Stimulated activated CD8-positive, alpha-beta memory T cell treated with anti-CD3 and anti-CD28 coated beads, Interleukin-2, amount 100 ng/mL, for 48 hours (primary cell): ENCODE data around the gene BNC2.

Experiments used
- DNase-seq, 2 donors: peaks; one replicate each; pipeline ENCODE4 v3.0.0-alpha.2; 2020; ENCODE audit warnings: low read depth in 2 of 2

The BNC2 gene

DNA sequence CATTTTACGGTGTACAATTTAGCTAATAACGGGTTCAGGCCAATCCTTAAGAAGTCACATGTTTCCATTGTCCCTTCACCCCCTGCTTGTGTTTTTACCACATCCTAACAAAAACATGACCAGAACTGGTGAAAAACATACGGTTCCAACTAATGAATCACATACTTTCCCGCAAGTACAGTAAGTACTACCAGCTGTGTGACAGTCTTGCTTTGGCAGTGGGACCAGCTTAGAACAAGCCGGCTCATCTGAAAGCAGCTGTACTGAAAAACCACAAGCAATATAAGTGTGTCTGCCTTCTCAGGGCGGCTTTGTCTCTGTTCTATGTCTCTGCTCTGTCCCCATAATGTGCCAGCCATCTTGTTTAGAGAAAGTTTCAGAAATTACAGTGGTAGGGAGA, 242.5 kb downstream of the BNC2 start:
- DNase-seq = no peak

DNA sequence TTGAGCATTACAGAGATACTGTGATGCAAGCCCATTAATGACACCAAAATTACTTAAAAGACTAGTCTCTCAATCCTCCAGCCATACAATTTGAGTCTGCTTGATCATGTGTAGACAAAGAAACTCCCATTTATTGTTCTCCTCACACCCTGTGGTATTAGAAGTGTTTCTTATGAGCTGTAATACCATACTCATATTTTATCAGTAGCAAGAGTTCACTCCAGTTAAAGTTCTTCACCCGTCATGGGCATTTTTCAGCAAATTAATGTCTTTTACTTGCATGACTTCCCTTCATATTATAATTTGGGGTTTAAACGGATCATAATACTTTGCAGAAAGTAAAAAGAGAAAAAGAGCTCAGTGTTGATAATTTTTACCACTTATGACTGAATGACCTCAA, 242.9 kb downstream of the BNC2 start:
- DNase-seq = no peak

DNA sequence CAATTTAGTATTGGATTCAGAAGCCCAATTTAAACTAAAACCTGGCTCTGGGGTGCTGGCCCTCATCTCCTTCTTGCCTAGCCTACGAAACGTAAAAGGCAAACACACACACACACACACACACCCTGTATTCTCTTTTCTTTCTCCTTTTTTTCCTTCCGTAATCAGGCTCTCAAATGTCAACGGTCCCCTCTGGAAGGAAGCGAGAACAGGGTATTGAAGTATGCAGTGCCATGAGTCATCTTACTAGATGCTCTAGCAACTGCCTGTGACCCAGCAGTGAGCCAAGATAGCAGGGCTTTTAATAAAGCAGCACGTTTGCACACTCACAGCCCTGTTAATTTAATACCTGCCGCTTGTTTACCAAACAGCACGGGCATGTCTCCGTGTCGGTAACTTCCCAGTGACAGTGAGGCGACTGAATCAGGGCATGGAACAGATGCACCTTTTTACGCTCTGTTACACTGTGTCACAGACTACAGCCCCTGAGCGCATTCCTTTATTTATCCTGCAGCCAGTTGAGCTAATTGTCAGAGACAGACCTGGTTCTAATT, 243.8 kb downstream of the BNC2 start:
- no peak for DNase-seq

DNA sequence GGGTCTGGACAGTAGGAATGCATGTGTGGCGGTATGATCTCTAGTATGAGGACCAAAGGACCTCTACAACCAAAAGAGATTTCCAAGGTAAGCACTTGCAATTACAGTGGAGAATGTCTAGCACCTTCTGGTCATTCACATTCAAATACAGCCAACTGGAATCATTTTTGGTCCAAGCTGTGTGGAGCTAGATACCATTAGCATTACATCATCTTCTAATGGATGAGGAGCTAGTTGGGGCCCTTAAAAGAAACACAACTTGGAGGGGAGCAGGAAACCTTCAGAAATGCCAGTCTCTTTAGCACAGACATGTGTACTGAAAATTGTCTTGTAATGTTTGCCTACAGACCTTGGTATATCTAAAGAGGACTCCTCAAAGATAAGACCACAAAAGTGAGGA, 244.7 kb downstream of the BNC2 start:
- DNase-seq = no peak

DNA sequence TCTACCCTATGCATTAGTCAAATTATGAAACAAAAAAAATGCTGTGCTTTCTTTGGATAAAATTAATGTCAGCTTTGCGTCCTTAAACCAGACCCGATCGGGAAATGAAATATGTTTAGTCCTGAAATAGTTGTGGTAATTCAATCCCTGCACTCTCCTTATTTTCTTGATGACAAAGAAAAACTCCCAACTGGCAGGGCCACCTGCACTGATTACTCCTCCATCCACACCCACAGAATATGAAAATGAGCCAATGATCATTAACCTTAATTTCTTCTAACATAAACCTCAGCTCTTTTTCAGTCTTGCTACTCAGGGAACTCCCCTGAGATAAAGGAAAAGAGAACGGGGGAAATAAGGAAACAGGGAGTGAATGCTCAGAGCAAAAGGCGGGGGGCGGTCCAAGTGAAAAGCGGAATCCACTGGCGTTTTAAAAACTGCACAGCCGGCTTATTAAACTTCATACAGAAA, 245.3 kb downstream of the BNC2 start:
- no peak for DNase-seq

DNA sequence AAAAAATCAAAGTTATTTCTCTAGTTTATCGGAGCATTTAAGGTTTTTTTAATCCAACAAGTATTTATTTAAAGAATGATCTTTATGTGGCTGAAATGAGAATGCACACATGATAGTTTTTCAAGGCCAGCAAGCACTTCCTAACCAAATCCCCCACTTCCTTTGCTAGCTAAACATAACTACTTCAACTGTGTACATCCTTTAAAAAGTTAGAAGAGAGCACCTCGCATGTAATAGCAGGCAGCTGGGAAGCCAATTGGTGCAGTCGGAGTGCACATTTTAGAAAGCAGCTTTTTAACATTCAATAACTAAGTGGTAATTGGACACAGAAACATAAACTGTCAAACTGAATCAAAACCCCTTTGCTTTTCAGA, 245.7 kb downstream of the BNC2 start:
- no peak for DNase-seq

DNA sequence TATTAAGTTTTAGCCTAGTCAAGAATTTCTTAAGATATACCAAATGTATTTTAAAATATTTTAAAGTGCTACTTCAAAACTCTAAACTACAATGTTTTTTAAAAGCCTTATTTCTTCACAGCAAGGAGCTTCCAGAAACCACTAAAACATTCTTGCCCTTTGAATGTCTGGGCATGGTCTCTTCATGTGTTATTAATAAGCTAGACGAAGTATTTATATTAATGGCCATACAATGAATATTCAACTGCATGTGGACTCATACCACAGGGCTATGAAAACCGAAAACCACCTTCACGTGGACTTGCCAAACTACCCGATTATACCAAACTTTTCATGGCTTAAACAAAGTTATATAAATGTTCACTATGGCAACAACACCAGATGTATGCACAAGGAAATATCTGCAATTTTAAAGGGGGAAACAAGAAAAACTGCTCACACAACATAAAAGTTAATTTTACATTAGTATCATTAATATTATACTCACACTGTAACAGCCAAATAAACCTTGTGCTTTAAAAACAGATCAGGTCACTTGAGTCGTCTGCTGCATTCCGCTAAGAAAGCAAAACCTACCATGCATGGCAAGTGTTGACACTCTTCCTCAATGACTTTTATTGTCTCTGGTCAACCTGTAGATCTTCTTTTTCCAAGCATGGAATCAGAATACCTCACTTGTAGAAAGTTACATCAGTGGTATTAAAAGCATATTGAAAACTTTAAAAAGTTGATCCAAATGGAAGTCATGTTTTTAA, 246.3 kb downstream of the BNC2 start:
- DNase-seq = no peak

DNA sequence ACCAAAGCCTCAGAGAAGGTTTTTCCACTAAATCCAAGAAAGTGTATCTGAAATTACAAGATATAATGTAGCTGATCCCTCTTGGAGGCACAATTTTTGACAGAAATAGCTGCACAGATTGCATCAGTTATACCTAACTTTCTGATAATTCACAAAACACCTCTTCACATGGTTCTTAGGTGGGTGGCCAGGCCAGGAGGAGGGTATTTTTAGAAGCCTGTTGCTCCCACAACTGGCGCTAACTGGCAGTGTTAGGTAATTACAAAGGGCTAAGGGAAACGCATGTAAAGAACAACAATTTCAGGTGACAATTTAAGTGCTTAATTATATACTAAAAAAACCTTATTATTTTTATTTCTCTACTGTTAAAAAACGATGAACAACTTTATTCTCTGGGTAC, 247.9 kb downstream of the BNC2 start:
- DNase-seq = no peak

DNA sequence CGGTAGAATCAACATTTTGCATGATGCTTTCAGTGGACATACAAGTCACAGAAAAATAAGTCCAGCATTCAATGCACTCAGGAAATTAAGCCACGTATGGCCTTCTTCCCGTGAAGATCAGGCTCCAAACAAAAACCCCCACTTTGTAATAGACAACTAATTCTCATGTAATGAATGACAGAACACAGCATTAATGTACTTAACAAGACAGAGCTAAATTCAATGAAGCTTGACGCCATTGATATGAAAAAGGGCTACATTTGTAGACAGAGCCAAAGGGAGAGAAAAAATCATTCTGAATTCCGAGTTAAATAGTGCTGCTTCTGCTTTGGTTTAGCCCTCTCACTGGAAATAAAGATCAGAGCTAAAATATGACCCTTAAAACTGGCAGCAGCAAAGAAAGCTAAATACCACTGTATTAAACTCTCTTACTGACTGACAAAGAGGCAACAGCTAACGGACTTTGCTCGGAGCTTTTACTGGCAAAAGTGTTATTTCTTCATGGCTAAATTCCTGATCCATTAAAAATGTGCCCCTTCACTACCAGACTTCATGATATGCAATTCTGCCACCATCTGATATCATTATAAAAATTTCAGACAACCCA, 250.5 kb downstream of the BNC2 start:
- DNase-seq = no peak

DNA sequence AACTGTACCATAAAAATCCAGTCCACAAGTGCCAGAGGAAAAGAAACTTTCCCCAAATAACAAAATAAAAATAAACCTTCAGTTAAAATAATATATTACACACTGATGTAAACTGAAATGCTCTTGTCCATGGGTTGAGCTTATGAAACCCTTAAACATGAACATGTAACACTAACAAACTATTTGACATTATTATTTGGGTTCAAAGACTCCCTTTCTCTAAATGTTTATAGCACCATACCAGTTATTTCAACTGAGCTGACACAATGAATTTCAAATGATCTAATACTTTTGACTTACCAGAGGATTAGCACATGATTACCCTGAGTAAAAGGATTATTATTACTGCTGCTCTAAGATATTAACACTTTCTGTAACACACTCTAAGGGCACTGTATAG, 251.1 kb downstream of the BNC2 start:
- no peak for DNase-seq

DNA sequence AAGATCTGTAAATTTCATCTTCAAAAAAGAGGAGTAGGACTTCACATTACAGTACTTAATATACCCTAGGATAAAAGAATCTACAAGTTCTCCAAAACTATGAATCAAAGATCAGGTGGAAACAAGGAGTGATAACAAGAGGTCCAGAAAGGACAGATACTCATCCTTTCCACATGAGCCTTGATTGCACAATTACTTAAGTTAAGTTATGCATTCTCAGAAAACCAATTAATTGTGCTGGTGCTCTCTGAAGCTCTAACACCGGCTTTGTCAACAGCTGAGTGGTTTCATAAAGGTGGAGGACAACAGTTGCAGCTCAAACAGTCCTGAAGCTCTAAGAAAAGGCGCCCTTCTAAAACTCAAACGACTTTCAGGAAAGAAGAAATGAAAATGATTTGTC, 251.9 kb downstream of the BNC2 start:
- no peak for DNase-seq

DNA sequence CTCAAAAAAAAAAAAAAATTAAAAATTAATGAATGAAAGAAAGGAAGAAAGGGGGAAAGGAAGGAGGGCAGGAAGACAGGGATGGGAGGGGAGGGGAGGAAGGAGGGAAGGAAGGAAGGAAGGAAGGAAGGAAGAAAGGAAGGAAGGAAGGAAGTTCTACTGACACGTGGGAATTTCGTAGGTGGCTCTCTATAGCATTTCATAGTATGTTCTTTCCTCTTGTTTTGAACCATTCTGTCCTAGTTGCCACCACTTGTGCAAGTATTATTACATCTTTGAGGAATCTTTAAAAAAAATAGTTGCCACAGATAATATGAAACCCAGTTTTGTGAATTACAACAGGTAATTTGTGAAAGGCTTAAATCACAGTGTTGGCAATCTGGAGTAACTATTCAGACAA, 253.8 kb downstream of the BNC2 start:
- no peak for DNase-seq

DNA sequence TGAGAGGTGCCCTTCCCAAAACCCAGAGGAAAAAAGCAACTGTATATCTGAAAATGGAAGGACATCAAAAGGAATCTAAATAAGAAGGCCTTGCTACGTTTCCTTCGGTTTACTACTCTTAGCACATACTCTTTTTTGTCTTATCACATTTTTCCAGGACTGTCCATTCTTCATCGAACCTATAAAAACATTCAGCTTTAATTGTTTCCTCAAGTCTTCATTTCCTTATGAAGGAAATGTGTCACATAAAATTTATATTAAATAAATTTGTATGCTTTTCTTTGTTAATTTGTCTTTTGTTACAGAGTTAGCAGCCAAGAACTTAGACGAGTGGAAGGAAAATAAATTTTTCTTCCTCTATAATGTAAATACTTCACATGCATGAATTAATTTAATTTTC, 255.0 kb downstream of the BNC2 start:
- DNase-seq = no peak

DNA sequence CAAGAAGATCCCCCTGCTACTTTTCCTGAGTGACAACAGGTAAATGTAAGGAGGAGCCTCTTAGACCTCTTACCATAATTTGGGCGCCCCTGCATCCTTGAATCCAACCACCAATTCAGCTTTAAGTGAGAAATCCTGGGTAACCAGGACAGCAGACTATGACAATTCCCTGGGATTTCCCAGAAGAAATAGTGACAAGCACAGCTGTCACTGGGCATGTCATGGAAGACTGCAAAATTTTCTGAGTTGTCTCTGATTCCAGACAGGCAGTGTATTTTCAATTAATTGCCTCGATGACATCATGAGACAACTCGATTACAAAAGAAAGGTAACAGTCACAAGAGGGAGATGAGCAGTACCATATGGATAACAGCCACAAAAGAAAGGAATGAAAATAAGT, 256.9 kb downstream of the BNC2 start:
- no peak for DNase-seq

DNA sequence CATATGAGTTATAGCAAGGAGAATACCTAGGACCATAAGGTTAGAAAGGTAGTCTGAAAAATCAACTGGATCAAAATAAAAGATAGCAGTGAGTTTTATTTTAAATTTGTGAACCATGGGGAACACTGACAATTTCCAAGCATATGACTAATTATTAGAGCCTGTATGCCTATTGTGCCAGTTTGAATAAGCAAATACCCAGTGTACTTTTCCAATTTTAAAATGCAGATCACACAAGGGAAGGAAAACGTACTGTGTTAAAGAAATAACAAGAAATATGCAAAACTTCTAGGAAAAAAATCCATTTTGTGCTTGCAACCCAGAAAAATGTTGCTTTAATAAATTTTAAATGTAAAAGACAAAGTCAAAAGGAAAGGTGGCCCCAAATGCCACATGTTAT, 257.4 kb downstream of the BNC2 start:
- DNase-seq = no peak

DNA sequence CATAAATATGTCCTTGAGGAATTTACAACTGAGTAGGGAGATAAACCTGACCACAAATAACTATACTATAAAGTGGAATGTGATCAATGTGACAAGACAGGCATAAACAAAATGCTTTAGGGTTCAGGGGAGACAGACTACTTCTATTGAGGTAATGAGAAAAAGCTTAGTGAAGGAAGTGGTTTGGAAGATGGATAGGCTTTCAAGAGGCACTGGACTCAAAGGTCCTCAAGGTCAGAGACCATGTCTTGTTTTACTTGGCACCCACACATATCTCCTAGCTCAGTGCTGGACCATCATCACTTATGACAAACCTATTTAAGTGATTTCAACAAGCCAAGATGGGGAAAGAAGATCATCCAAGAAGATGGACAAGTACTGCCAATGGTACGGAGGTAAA, 257.8 kb downstream of the BNC2 start:
- DNase-seq = no peak

DNA sequence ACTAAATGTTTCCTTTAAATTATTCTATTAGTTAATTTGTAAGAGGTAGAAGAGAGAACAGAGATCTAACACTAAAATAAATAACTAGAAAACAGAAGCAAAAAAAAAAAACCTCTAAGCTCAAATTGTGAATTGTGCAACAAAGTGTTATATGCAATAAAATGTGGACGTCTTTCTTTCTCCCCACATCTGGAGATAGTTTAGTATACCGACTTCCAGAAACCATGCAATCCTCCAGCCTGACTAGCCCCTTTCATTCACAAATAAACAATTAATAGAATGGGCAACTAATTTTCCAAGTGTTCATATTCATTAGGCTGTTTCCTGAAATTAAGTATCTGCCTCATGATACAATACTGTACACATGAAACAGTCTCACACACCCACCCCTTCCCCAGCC, 258.5 kb downstream of the BNC2 start:
- DNase-seq = no peak

DNA sequence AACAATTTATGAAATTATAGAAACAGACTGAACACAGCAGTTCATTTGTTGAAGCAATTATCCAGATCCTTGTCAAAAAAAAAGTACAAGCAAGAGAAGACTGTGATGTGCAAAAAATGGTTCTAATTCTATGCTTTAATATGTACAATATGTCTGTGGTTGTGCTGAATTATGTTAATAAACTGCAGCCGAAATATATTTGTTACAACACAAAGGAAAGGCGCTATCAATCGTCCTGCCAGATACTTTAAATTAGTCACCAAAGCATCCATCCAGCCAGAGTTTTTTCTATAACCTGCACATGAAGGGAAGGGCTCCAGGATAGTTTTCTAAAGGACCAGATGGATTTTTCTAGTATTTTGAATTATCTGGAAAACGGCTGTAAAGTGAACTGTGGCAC, 259.5 kb downstream of the BNC2 start:
- no peak for DNase-seq

DNA sequence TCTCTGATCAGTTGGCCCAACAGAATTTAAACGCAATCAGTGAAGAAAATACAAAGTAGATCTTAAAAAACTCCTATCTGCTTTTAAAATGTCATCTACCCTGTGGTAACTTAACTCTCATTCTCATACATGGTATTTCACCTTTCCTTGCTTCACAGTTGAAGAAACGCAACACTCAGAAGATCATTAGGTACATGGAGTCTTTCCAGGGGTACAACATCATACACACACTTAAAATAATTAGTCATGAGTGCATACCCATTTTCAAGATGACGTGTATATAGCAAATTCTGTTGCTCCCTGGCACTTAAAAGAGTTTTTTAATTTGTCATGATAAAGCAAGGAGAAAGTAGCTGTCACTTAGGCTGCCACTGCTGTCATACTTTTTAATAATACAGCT, 259.9 kb downstream of the BNC2 start:
- no peak for DNase-seq

DNA sequence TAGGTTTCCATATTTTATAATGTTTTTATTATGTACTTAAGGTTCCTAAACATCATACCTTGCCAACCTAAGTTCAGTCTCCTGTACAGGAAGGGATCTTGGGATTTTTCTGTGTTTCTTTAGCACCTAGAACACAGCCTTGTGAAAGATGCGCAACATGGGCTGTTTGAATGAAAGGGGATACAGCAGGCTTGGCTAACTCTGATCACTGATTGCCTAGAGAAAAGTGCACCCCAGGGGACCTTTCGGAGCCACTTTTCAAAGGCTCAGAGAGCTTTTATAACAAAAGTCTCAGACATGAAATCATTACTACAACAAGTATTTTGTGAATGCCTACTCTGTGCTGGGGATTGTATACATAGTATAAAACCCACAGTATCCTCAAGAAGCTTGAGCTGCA, 261.6 kb downstream of the BNC2 start:
- no peak for DNase-seq

DNA sequence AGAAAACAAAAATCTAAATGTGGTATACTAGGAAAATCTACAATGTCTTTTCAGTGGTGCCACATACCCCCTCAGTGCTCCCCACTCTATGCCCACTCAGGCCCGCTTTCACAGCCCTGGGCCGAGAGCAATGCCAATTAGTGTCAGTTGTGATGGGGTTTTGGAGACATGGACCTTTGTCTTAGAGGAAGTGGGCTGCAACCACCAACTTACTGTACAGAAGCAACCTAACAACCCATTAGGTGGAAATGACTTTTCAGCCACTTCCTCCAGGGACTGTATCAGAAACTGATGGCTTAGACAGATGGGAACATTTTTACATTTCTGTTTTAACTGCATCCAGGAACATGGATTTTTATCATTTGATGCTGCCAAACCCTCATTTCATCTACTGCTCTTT, 268.0 kb downstream of the BNC2 start:
- no peak for DNase-seq

DNA sequence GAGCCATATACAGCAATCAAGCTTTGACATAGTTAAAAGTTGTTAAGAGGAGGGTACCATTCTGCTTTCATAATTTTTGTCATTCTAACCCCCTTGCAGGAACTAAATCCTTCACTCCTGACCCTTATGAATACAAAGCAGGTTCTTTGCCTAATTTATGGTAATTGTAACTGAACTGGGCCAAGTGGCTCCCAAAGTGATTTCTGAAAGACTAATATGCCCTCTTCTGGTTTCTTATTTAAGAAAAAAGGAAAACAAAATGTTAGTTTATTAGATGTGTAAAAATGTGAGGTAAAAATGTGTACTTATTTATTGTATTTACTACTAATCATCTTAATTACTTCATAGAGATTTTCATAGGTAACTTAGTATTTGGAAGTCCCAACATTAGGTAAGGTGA, 268.5 kb downstream of the BNC2 start:
- DNase-seq = no peak

DNA sequence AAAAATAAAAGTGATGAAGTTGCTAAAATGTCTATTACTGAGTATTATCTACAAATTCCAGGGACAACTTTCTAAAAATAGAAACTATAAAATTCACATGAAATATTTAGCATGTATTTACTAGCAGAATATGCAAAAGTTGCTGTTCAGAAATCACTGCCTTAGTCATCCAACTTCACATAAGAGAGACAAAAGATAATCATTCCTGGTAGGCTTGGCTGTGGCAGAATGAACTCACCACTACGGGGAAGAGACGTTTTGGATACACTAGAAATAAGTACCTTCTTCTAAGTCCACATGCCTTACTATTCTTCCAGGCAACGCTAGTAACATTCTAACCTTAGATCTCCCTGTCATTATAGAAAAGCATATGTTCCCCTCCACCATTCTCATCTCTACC, 272.2 kb downstream of the BNC2 start:
- DNase-seq = no peak

DNA sequence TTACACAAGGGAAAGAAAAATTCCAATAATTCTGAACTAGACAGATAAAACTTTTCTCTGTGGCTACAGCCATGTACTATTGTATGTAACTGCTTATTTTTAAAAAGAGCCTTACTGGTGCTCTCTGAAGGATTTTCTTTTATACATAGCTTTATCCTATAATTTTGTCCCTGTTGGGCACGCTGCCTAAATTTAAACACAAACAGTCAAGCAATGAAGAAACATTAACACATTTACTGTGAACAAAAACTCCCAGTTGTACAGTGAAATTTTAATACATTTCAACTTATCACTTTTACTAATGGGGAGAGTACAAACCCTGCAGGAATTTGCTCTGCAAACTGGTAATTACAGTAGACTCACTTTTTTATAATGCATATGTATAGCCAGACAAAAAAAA, 273.3 kb downstream of the BNC2 start:
- no peak for DNase-seq
